Measurements from ENCODE around the gene INPP5D.
"Not testable (repeated sequence)": the region's sequence is repeated elsewhere in the genome, so short reads cannot be mapped to it uniquely, and the experiment has no call there.

Gene INPP5D

DNA sequence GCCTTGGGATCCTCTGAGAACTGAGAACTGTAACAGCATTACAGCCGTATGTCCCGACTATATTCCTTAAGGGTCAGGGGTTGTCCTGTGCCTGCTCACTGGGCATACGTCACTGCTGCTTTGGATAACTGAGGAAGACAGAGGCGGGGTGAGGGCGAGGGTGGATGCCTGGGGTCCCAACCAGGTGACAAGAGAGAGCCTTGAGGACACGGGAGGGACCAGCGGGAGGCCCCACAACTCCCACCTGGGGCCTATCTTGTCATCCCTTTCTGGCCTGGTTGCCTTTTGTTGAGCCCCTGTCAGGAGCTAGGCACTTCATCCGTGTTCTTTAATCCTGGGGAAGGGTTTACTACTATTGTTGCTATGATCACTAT, 28.8 kb downstream of the INPP5D start:
- Mint-ChIP-seq H3K4me3 (no peak overlapping the region), H3K9me3 (no peaks in the 10 kb centered on the region), H3K27ac (peak overlapping the region; percentile 62), H3K27me3 (no peaks in the 10 kb centered on the region), H3K36me3 (peaks cover 13% of the 10 kb centered on the region), H3K4me1 (peaks cover 84% of the 10 kb centered on the region)

DNA sequence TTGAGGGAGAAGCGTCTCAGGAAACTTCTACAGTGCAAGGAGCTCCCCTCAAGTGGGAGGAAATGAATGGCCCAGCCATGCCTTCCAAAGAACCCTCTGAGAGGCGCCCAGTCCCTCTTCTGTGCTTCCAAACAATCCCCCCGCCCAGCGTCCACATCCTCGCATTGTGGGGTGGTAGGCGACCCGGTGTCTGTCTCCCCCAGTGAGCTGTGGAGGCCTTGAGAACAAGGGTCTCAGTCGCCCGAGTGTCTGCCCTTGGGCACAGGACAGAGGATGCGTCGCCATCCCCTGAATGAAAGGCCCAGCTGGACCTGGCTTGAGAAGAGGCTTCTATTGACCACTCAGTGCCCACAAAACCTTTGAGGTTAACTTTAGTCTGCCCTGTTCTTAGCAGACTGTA, 29.7 kb downstream of the INPP5D start:
- Mint-ChIP-seq H3K4me1 (peaks cover 80% of the 10 kb centered on the region), H3K27ac (no peak overlapping the region), H3K27me3 (no peaks in the 10 kb centered on the region), H3K9me3 (no peaks in the 10 kb centered on the region), H3K36me3 (peaks cover 15% of the 10 kb centered on the region), H3K4me3 (no peak overlapping the region)

DNA sequence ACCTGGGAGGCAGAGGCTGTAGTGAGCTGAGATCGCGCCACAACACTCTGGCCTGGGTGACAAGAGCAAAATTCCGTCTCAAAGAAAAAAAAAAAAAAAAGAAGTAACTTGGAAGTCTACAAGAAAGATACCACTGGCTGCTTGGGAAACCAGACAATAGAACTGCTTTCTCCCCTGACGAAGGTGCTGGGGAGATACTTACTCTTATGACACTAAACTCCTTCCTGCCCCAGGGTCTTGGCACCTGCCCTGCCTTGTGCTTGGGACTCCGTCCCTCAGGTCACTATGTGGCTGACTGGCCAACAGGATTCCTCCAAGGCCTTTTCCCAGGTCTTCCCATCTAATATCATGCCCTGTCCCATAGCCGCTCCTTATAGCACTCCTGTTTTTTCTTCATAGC, 30.7 kb downstream of the INPP5D start:
- H3K4me3 Mint-ChIP-seq = no peak overlapping the region
- H3K4me1 Mint-ChIP-seq = peaks cover 76% of the 10 kb centered on the region
- H3K27me3 Mint-ChIP-seq = no peaks in the 10 kb centered on the region
- no peaks in the 10 kb centered on the region for H3K9me3 Mint-ChIP-seq
- H3K27ac Mint-ChIP-seq = no peak overlapping the region
- H3K36me3 Mint-ChIP-seq = peaks cover 14% of the 10 kb centered on the region

DNA sequence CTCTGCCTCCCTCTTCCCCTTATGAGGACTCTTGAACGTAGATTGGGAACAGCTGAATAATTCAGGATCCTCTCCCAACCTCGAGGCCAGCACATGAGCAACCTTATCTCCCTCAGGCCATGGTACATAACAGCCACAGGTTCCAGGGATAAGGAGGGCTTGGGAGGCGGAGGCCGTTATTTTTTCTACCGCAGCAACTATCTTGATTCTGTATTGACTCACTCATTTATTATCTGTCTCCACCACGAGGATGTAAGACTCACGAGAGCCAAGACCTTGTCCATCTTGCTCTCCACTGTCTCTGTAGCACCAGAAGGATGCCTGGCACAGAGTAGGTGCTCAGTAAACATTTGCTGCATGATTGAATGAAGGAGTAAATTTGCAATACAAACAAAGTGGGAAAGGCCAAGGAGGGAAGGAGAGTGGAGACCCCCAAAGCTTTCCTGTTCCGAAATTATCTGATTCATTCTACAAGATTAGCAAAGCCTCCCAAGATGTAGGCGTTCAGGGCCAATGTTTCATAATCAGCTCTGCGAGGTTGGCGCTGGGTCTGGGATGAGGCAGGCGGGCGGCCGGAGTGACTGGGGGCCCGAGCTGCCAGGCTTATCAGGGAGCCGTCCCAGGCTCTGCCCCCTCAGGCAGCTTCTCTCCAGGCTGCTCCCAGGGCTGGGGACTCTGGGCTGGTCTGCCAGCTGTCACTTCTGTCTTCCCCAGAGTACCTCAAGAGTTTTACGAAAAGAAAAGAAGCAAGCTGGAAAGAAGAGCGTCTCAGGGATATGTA, 31.6 kb downstream of the INPP5D start:
- Mint-ChIP-seq H3K36me3 (peaks cover 14% of the 10 kb centered on the region), H3K4me3 (no peak overlapping the region), H3K9me3 (no peaks in the 10 kb centered on the region), H3K4me1 (peaks cover 76% of the 10 kb centered on the region), H3K27me3 (no peaks in the 10 kb centered on the region), H3K27ac (peak overlapping the region; percentile 74)

DNA sequence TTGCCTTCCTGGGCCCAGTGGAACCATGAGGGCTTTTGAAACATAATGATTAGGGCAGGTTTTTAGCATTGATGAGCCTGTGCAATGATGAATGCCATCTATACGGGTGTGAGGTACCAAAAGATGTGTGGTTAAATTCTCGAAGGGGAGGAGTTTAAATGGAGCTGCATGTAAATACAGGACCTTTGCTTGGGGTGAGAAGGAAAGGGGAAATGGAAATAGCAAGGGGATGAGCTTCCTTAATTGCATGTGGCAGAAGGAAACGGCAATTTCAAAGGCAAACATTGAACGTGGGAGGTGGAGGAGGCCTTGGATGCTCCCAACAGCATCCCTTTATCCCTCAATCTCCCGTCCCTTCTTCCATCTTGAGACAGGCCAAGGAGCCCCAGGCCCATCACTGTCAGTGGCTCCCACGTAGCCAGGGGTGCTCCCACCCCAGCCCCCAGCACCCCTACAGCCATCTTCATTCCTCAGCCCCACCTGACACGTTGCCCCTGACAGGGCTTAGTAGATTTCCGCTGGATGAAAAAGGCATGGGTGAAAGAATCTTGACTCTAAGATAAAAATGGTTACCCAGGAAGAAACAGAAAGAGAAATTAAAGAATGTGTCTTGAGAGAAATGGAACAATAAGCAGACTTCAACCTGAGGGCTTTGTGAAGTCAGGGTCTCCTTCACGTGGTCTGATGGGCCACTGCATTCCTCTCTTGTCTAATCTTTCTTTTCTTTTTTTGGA, 32.5 kb downstream of the INPP5D start:
- peaks cover 12% of the 10 kb centered on the region for H3K36me3 Mint-ChIP-seq
- H3K9me3 Mint-ChIP-seq = no peaks in the 10 kb centered on the region
- no peak overlapping the region for H3K4me3 Mint-ChIP-seq
- H3K27me3 Mint-ChIP-seq = no peaks in the 10 kb centered on the region
- peaks cover 79% of the 10 kb centered on the region for H3K4me1 Mint-ChIP-seq
- peak overlapping the region; percentile 39 for H3K27ac Mint-ChIP-seq

DNA sequence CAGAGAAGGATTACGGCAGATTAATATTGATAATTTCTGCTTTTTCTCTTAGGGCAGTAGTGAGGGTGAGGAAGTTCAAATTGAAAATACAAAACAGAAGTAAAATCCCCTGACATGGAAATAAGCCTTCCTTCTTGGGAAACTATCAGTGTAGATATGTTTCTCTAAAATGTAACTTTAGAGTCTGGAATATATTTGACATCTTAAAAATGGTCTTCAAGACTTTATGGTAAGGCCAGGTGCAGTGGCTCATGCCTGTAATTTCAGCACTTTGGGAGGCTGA, 33.0 kb downstream of the INPP5D start:
- Mint-ChIP-seq H3K36me3 (peaks cover 12% of the 10 kb centered on the region), H3K27me3 (no peaks in the 10 kb centered on the region), H3K4me3 (no peak overlapping the region), H3K4me1 (peaks cover 80% of the 10 kb centered on the region), H3K27ac (peak overlapping the region; percentile 39), H3K9me3 (no peaks in the 10 kb centered on the region)

DNA sequence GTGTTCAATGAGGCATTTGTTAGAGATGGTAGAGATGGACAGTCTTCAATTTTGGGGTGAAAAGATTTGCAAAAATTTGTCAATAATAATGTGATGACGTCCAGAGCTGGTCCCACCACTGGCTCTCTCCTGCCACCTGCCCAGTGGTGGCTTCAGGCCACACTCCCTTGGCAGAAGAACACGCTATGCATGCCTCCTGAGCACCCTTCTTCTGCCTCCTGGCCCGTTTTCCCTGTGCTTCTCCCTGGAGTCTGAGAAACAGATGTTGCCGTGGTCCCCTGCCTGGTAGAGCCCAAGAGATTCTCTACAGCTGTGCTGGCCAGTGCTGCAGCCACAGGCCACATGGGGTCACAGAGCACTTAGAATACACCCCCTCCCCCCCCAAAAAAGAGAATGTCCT, 33.6 kb downstream of the INPP5D start:
- Mint-ChIP-seq H3K9me3 (no peaks in the 10 kb centered on the region), H3K36me3 (peaks cover 7% of the 10 kb centered on the region), H3K4me3 (no peak overlapping the region), H3K27ac (no peak overlapping the region), H3K27me3 (no peaks in the 10 kb centered on the region), H3K4me1 (peaks cover 80% of the 10 kb centered on the region)

DNA sequence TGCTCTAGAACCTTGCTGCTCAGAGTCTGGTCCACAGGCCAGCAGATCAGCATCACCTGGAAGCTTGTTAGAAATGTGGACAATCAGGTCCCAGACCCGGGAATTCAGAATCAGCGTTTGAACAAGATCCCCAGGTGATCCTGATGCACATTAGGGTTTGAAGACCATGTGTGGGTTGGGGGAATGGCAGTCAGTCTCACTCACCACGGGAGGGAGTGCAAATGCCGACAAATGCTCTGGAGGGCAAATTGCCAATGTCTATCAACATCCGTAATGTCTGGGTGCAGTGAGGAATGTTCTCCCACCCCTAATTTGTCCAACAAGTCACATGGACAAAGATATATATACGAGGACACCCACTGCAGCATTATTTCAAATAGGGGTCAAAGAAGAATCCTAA, 34.5 kb downstream of the INPP5D start:
- Mint-ChIP-seq H3K27me3 (no peaks in the 10 kb centered on the region), H3K36me3 (peaks cover 9% of the 10 kb centered on the region), H3K27ac (peak overlapping the region; percentile 37), H3K9me3 (no peaks in the 10 kb centered on the region), H3K4me3 (no peak overlapping the region), H3K4me1 (peaks cover 79% of the 10 kb centered on the region)

DNA sequence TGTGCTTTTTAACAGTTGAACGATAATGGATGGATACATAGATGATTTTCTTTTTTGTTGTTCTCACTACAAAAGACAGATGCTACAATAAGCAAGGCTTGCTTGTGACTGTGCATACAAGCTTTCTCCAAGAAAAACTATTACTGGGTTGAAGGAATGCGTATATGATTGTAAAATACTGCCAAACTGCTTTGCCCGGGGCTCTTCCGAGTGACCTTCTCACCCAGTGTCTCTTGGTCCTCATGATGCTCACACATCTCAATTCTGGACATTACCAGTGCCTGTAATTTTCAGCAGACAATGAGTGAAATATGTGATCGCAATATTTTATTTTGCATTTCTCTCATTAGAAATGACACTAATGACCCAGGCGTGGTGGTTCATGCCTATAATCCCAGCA, 35.9 kb downstream of the INPP5D start:
- H3K27me3 Mint-ChIP-seq = no peaks in the 10 kb centered on the region
- peaks cover 18% of the 10 kb centered on the region for H3K36me3 Mint-ChIP-seq
- H3K27ac Mint-ChIP-seq = no peak overlapping the region
- no peak overlapping the region for H3K4me3 Mint-ChIP-seq
- H3K4me1 Mint-ChIP-seq = peaks cover 85% of the 10 kb centered on the region
- no peaks in the 10 kb centered on the region for H3K9me3 Mint-ChIP-seq

DNA sequence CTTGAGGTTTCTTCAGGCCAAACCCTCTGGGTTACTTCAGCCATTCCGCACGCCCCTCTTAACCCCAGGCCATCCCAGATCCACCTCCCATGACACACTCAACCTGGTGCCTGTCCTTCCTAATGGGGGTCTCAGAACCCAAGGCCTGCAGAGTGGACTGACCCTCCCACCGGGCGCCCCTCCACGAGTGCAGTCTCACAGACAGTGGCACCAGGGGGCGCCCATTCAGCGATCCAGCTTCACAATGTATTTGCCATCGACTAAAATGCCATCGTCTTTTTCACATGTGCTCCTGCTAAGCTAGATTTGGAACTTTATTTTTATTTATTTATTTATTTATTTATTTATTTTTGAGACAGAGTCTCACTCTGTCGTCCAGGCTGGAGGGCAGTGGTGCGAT, 38.5 kb downstream of the INPP5D start:
- no peaks in the 10 kb centered on the region for H3K27me3 Mint-ChIP-seq
- H3K27ac Mint-ChIP-seq = no peak overlapping the region
- no peaks in the 10 kb centered on the region for H3K9me3 Mint-ChIP-seq
- peaks cover 16% of the 10 kb centered on the region for H3K36me3 Mint-ChIP-seq
- no peak overlapping the region for H3K4me3 Mint-ChIP-seq
- H3K4me1 Mint-ChIP-seq = peaks cover 81% of the 10 kb centered on the region

DNA sequence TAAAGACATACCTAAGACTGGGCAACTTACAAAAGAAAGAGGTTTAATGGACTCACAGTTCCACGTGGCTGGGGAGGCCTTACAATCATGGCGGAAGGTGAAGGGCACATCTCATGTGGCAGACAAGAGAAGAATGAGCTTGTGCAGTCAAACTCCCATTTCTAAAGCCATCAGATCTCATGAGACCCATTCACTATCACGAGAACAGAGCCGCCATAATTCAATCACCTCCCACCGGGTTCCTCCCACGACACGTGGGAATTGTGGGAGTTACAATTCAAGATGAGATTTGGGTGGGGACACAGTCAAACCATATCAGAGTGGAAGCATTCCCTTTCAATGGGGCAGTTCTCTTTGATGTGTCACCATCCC, 39.7 kb downstream of the INPP5D start:
- not testable (repeated sequence) for H3K9me3 Mint-ChIP-seq, H3K27ac Mint-ChIP-seq, H3K27me3 Mint-ChIP-seq
- H3K36me3 Mint-ChIP-seq = peaks cover 14% of the 10 kb centered on the region
- H3K4me3 Mint-ChIP-seq = peak overlapping the region; percentile 68
- peaks cover 80% of the 10 kb centered on the region for H3K4me1 Mint-ChIP-seq

DNA sequence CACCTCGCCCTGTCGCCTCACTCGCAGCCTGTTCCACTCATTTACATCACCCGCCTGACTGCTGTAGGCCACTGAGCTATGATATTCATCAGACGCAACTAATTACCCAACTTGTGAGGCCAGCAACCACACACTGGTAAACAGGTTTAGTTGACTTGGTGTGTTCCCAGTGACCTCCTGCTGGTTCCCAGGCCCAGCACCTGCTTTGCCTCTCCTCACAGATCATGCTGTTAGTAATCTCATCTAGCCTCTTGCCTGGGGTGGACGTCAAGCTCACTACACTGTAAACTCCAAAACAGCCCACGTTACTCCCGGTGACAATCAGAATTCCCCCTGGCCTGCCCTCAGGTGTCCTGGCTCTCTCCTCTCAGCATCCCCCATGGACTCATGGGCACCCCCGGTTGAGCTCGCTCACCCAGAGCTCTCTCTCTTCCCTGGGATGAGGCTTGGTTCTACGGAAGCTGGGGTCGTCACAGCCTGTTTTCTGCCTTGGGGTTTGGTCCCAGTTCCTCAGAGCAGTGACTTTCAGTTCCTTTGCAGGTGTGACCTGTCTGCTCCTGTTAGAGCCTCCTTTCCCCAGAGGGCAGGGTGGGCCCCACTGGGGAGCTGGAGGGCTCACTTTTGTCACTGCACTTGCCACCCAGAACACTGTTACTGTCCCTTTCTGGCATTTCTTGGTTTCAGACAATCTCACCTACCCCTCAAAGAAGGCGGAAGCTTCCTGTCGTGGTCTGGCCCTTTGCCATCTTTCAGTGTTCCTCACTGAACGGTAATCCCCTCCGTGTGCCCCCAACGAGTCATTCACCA, 40.3 kb downstream of the INPP5D start:
- H3K4me3 Mint-ChIP-seq = peak overlapping the region; percentile 68
- H3K36me3 Mint-ChIP-seq = peaks cover 12% of the 10 kb centered on the region
- H3K9me3 Mint-ChIP-seq = no peaks in the 10 kb centered on the region

DNA sequence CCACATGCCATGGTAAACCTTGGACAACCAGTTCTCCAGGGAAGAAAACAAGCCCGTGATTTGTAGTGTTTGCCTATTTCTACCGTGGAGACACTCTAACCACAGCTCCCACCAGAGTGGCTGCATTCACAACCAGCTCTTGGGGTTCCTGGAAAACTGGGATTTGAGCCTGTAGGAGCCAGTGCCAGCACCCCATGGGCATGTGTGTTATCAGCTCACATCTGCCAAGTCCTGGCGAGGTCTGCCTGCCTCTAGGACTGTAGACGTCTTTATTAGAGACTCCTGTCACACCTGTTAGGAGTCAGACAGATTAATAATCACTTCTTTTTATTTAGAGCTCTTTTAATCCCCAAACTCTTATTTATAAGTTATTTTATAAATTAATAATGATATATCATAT, 41.0 kb downstream of the INPP5D start:
- Mint-ChIP-seq H3K36me3 (peaks cover 12% of the 10 kb centered on the region), H3K4me1 (peaks cover 84% of the 10 kb centered on the region), H3K4me3 (peak overlapping the region; percentile 68), H3K9me3 (no peaks in the 10 kb centered on the region), H3K27me3 (no peaks in the 10 kb centered on the region), H3K27ac (peak overlapping the region; percentile 85)

More for the DNA sequence above, 40.3 kb downstream of the INPP5D start:
- H3K27ac Mint-ChIP-seq = peak overlapping the region; percentile 85
- no peaks in the 10 kb centered on the region for H3K27me3 Mint-ChIP-seq
- H3K4me1 Mint-ChIP-seq = peaks cover 81% of the 10 kb centered on the region

DNA sequence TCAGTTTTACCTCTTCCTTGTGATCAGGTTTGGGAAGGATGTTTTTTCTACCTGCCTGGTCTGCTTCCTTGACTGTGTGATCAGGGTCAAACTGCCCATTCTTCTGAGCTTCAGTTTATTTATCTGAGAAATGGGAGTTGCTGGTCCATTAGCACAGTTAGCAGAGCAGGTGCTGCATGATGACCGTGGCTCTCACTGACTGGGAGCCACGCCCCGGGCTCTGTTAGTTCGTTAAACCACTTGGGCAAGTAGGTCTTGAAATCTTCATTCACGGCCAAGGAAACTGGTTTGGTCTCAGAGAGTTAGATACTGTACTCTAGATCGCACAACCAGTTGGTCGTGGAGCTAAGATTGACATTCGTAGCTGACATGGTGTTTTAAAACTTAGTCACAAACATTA, 41.7 kb downstream of the INPP5D start:
- no peak overlapping the region for H3K4me3 Mint-ChIP-seq
- no peak overlapping the region for H3K27ac Mint-ChIP-seq
- peaks cover 12% of the 10 kb centered on the region for H3K36me3 Mint-ChIP-seq

DNA sequence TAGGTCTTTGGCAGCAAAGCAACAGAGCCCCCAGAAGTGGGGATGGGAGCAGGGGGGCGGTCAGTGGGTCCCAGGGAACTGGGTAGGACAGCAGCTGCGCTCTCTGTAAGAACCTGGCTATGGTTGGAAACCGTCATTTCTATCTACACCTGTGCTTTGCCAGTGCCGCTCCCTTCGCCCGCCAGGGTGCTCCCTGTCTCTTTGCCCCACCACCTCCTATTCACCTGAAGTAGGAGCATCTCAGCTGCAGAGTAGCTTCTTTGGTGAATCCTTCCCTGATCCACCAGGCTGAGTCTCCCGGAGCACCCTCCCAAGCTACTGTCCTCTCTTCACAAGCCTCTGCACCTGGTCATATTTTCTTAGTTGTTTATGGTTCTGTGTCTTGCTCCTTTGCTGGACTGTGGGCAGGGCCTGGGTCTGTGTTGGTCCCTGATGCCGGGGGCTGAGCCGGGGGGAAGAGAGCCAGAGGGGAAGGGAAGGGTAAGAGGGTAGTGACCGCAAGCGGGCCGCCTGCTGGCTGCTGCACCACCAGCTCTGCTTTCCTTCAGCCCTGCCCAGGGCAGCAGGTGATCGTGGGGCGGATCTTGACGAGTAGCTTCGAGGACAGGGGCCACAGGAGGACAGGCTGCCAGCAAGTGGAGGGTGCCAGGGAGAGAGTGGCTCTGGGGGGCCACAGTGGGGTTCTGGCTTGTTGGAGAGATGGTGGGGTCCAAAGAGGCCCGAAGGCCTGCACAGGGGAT, 45.2 kb downstream of the INPP5D start:
- Mint-ChIP-seq H3K36me3 (peaks cover 7% of the 10 kb centered on the region), H3K4me1 (peaks cover 82% of the 10 kb centered on the region), H3K9me3 (no peaks in the 10 kb centered on the region), H3K27ac (no peak overlapping the region), H3K4me3 (no peak overlapping the region), H3K27me3 (no peaks in the 10 kb centered on the region)

More for the DNA sequence above, 41.7 kb downstream of the INPP5D start:
- Mint-ChIP-seq H3K4me1 (peaks cover 85% of the 10 kb centered on the region), H3K27me3 (no peaks in the 10 kb centered on the region), H3K9me3 (no peaks in the 10 kb centered on the region)

Data from activated naive CD4-positive, alpha-beta T cell treated with anti-CD3 and anti-CD28 coated beads, Interleukin-2, amount 50 U/mL, for 24 hours (primary cell).